Prostate gland (tissue), 2 donors: ENCODE results near the gene CAPN1.
"Not testable (repeated sequence)": the region's sequence is repeated elsewhere in the genome, so short reads cannot be mapped to it uniquely, and the experiment has no call there.

Experiments
- CTCF ChIP-seq, 4 experiments: fragments of 200-600 bp in 2 of 4; fragments of 450-650 bp in 2 of 4; sonication (generic) in 2 of 4; IDR thresholded peaks; 1 replicate in 3 of 4; 2 replicates in 1 of 4; pipeline ENCODE4 v1.5.1; 2016 to 2019; ENCODE audit warnings: antibody characterized with exemption in 4 of 4, mild to moderate bottlenecking in 2 of 4, moderate library complexity in 2 of 4
- POLR2A ChIP-seq: fragments of 450-650 bp; IDR thresholded peaks from one replicate; pipeline ENCODE4 v1.6.1; 2016; ENCODE audit warnings: antibody characterized with exemption, mild to moderate bottlenecking
- POLR2AphosphoS5 ChIP-seq: sonication (generic); formaldehyde crosslinking; IDR thresholded peaks from one replicate; pipeline ENCODE4 v1.6.1; 2017; ENCODE audit warnings: antibody characterized with exemption

GRCh38 chr11:65248184-65248710 is 66.5 kb downstream of the CAPN1 start:
- not testable (repeated sequence) for TF ChIP-seq CTCF (IDR thresholded peaks at IDR 0.05); POLR2A; POLR2AphosphoS5
